ENCODE results near the gene GBE1.
"Not testable (repeated sequence)": the region's sequence is repeated elsewhere in the genome, so short reads cannot be mapped to it uniquely, and the experiment has no call there.

GBE1 gene

GRCh38 chr3:81752604-81753003 is 8.8 kb downstream of the GBE1 start:
- DNase-seq = no peak

- no peak for DNase-seq
Observed at GRCh38 chr3:81749265-81749664, 12.2 kb downstream of the GBE1 start.

- not testable (repeated sequence) for DNase-seq
Observed at GRCh38 chr3:81747280-81747679, 14.2 kb downstream of the GBE1 start.

GRCh38 chr3:81744366-81744765 is 17.1 kb downstream of the GBE1 start:
- DNase-seq = no peak

- DNase-seq = no peak
Observed at GRCh38 chr3:81743096-81744025, 18.1 kb downstream of the GBE1 start.

- no peak for DNase-seq
Observed at GRCh38 chr3:81742581-81742980, 18.9 kb downstream of the GBE1 start.

- no peak for DNase-seq
Observed at GRCh38 chr3:81741216-81741615, 20.2 kb downstream of the GBE1 start.

GRCh38 chr3:81740731-81741130 is 20.7 kb downstream of the GBE1 start:
- no peak for DNase-seq

- no peak for DNase-seq
Observed at GRCh38 chr3:81735334-81735733, 26.1 kb downstream of the GBE1 start.

- DNase-seq = no peak
Observed at GRCh38 chr3:81734742-81735141, 26.7 kb downstream of the GBE1 start.

- DNase-seq = no peak
Observed at GRCh38 chr3:81732642-81733041, 28.8 kb downstream of the GBE1 start.

- DNase-seq = no peak
Observed at GRCh38 chr3:81728766-81729544, 32.5 kb downstream of the GBE1 start.

- DNase-seq = no peak
Observed at GRCh38 chr3:81726735-81727134, 34.7 kb downstream of the GBE1 start.

GRCh38 chr3:81726132-81726531 is 35.3 kb downstream of the GBE1 start:
- DNase-seq = no peak

- DNase-seq = no peak
Observed at GRCh38 chr3:81723732-81724313, 37.6 kb downstream of the GBE1 start.

GRCh38 chr3:81718311-81718710 is 43.1 kb downstream of the GBE1 start:
- DNase-seq = no peak

GRCh38 chr3:81716870-81717509 is 44.5 kb downstream of the GBE1 start:
- DNase-seq = no peak

GRCh38 chr3:81713031-81713430 is 48.4 kb downstream of the GBE1 start:
- no peak for DNase-seq

GRCh38 chr3:81709606-81710005 is 51.8 kb downstream of the GBE1 start:
- DNase-seq = no peak

- DNase-seq = no peak
Observed at GRCh38 chr3:81707996-81708395, 53.4 kb downstream of the GBE1 start.

GRCh38 chr3:81702126-81702525 is 59.3 kb downstream of the GBE1 start:
- DNase-seq = no peak

GRCh38 chr3:81699536-81700320 is 61.7 kb downstream of the GBE1 start:
- no peak for DNase-seq

Data from CD4-positive, alpha-beta T cell treated with Interleukin-21 for 1 hour (primary cell).